Measurements from ENCODE around the gene IFIT1.

- TF ChIP-seq YY1 (IDR thresholded peaks at IDR 0.05; ENCODE audit: low read depth): no peak
- no peak for TF ChIP-seq CEBPB (IDR thresholded peaks at IDR 0.05)
- TF ChIP-seq RAD21 (IDR thresholded peaks at IDR 0.05; ENCODE audit: low read depth): no peak
- TF ChIP-seq, protein P1, sequence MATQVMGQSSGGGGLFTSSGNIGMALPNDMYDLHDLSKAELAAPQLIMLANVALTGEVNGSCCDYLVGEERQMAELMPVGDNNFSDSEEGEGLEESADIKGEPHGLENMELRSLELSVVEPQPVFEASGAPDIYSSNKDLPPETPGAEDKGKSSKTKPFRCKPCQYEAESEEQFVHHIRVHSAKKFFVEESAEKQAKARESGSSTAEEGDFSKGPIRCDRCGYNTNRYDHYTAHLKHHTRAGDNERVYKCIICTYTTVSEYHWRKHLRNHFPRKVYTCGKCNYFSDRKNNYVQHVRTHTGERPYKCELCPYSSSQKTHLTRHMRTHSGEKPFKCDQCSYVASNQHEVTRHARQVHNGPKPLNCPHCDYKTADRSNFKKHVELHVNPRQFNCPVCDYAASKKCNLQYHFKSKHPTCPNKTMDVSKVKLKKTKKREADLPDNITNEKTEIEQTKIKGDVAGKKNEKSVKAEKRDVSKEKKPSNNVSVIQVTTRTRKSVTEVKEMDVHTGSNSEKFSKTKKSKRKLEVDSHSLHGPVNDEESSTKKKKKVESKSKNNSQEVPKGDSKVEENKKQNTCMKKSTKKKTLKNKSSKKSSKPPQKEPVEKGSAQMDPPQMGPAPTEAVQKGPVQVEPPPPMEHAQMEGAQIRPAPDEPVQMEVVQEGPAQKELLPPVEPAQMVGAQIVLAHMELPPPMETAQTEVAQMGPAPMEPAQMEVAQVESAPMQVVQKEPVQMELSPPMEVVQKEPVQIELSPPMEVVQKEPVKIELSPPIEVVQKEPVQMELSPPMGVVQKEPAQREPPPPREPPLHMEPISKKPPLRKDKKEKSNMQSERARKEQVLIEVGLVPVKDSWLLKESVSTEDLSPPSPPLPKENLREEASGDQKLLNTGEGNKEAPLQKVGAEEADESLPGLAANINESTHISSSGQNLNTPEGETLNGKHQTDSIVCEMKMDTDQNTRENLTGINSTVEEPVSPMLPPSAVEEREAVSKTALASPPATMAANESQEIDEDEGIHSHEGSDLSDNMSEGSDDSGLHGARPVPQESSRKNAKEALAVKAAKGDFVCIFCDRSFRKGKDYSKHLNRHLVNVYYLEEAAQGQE (IDR thresholded peaks at IDR 0.05; ENCODE audit: low read depth): no peak
- no peak for TF ChIP-seq EP300 (IDR thresholded peaks at IDR 0.05; ENCODE audit: borderline replicate concordance)
- TF ChIP-seq, protein P2, sequence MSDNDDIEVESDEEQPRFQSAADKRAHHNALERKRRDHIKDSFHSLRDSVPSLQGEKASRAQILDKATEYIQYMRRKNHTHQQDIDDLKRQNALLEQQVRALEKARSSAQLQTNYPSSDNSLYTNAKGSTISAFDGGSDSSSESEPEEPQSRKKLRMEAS (IDR thresholded peaks at IDR 0.05): no peak
- TF ChIP-seq FOXM1 (IDR thresholded peaks at IDR 0.05; ENCODE audit: borderline replicate concordance, low read depth): no peak
- TF ChIP-seq, protein P3, sequence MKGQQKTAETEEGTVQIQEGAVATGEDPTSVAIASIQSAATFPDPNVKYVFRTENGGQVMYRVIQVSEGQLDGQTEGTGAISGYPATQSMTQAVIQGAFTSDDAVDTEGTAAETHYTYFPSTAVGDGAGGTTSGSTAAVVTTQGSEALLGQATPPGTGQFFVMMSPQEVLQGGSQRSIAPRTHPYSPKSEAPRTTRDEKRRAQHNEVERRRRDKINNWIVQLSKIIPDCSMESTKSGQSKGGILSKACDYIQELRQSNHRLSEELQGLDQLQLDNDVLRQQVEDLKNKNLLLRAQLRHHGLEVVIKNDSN (IDR thresholded peaks at IDR 0.05): no peak
- no peak for TF ChIP-seq TEAD4 (IDR thresholded peaks at IDR 0.05)
- no peak for TF ChIP-seq CREB1 (IDR thresholded peaks at IDR 0.05; ENCODE audit: low read depth)
- TF ChIP-seq TAF1 (IDR thresholded peaks at IDR 0.05; ENCODE audit: low read depth): no peak
- TF ChIP-seq EGR1 (IDR thresholded peaks at IDR 0.05): no peak
- TF ChIP-seq TCF12 (IDR thresholded peaks at IDR 0.05; ENCODE audit: low read depth): no peak
Measured at GRCh38 chr10:89414879-89415821, 22.7 kb downstream of the IFIT1 start.
